Endothelial cell of umbilical vein (primary cell): Measurements from ENCODE around the gene LRRK2. TPM values are rescaled to one million over a fixed set of nuclear protein-coding genes. Genes with fewer than 3 reads are reported as not detected.

Source experiments
- BruUV-seq: library from RNA; stranded (reverse); fragments of 400-500 nt; replicated peaks from 2 replicates; lab custom pipeline; 2021; lab: Mats Ljungman, UMichigan
- CTCF ChIA-PET: fragments of 300-600, 350-600 bp; sonication (Branson Sonifier 250); formaldehyde crosslinking; loops from one replicate; lab custom pipeline; 2021; ENCODE audit warnings: antibody characterized with exemption, inconsistent platforms; lab: Charles Lee
- POLR2A ChIA-PET: fragments of 300-600, 350-600 bp; sonication (Branson Sonifier 250); formaldehyde crosslinking; loops from one replicate; lab custom pipeline; 2021; ENCODE audit warnings: antibody characterized with exemption, inconsistent platforms; lab: Charles Lee
- DNase-seq: peaks from one replicate; pipeline ENCODE4 v3.0.0-alpha.2; 2011; ENCODE audit warnings: low read depth, low spot score
- FAIRE-seq: peaks from 2 replicates; lab custom pipeline; 2011; peaks lifted over from hg19 to GRCh38; lab: Jason Lieb, UNC
- H2AFZ ChIP-seq: 2 replicates; pipeline ENCODE4 v1.6.0; 2012; ENCODE audit warnings: low read depth, low read length, control low read depth, inconsistent platforms
- H3K27ac ChIP-seq: 2 replicates; pipeline ENCODE4 v1.5.1; 2011; ENCODE audit warnings: low read depth, mild to moderate bottlenecking, control low read depth, low read length, moderate library complexity; ENCODE audit not compliant: insufficient read depth
- H3K27me3 ChIP-seq, 2 experiments: 2 replicates each; pipeline versions ENCODE4 v1.6.0 to v1.6.1; 2011; ENCODE audit warnings: low read length in 2 of 2, mixed read lengths in 1 of 2; ENCODE audit not compliant: control insufficient read depth in 2 of 2, insufficient read depth in 2 of 2
- H3K36me3 ChIP-seq, 2 experiments: 2 replicates in 1 of 2; 3 replicates in 1 of 2; pipeline ENCODE4 v1.5.1; 2011; ENCODE audit warnings: low read length in 2 of 2, mild to moderate bottlenecking in 1 of 2, moderate library complexity in 1 of 2; ENCODE audit not compliant: control insufficient read depth in 2 of 2, insufficient read depth in 2 of 2; ENCODE audit errors: extremely low read depth in 1 of 2
- H3K4me1 ChIP-seq: 3 replicates; pipeline ENCODE4 v1.5.1; 2011; ENCODE audit warnings: mild to moderate bottlenecking, low read length; ENCODE audit not compliant: control insufficient read depth, insufficient read depth; ENCODE audit errors: extremely low read depth
- H3K4me2 ChIP-seq: 2 replicates; pipeline ENCODE4 v1.6.1; 2011; ENCODE audit warnings: low read length, control low read depth, mixed read lengths; ENCODE audit not compliant: insufficient read depth
- H3K4me3 ChIP-seq, 3 experiments: fragments of 200-600 bp in 1 of 3; sonication (generic), shearing (Covaris generic) in 1 of 3; replicated peaks in 1 of 3; 2 replicates each; pipeline ENCODE4 v1.5.1; 2011 to 2016; ENCODE audit warnings: control low read depth in 3 of 3, low read length in 3 of 3, mild to moderate bottlenecking in 2 of 3, inconsistent platforms in 1 of 3, low read depth in 1 of 3, moderate library complexity in 1 of 3; ENCODE audit not compliant: insufficient read depth in 1 of 3
- H3K79me2 ChIP-seq: 2 replicates; pipeline ENCODE4 v1.6.0; 2012; ENCODE audit warnings: low read length, inconsistent platforms; ENCODE audit not compliant: control insufficient read depth, insufficient read depth
- H3K9ac ChIP-seq: replicated peaks from 2 replicates; pipeline ENCODE3; 2011; ENCODE audit warnings: low read length, control low read depth; ENCODE audit not compliant: insufficient read depth; ENCODE audit errors: extremely low read depth
- H3K9me1 ChIP-seq: replicated peaks from 3 replicates; pipeline ENCODE4 v1.6.0; 2011; ENCODE audit warnings: mild to moderate bottlenecking, low read length; ENCODE audit not compliant: control insufficient read depth, insufficient read depth; ENCODE audit errors: extremely low read depth
- H3K9me3 ChIP-seq: replicated peaks from 2 replicates; pipeline ENCODE4 v1.5.1; 2012; ENCODE audit warnings: low read length, inconsistent platforms; ENCODE audit not compliant: control insufficient read depth, insufficient read depth
- H4K20me1 ChIP-seq: replicated peaks from 2 replicates; pipeline ENCODE3; 2011; ENCODE audit warnings: mild to moderate bottlenecking, low read length; ENCODE audit not compliant: control insufficient read depth, insufficient read depth; ENCODE audit errors: extremely low read depth
- EZH2 ChIP-seq: IDR thresholded peaks from 2 replicates; pipeline ENCODE4 v1.6.1; 2012; ENCODE audit warnings: borderline replicate concordance, low read depth, mild to moderate bottlenecking, moderate library complexity, low read length, inconsistent platforms; ENCODE audit not compliant: severe bottlenecking
- FOS ChIP-seq: IDR thresholded peaks from 2 replicates; pipeline ENCODE4 v1.6.1; 2011; ENCODE audit warnings: mild to moderate bottlenecking, low read length, moderate library complexity, borderline replicate concordance; ENCODE audit not compliant: insufficient read depth
- GATA2 ChIP-seq: IDR thresholded peaks from 2 replicates; pipeline ENCODE4 v1.7.0; 2011; ENCODE audit warnings: low read depth, mild to moderate bottlenecking, moderate library complexity, mixed read lengths, low read length; ENCODE audit not compliant: insufficient read length, insufficient read depth
- JUN ChIP-seq: IDR thresholded peaks from 2 replicates; pipeline ENCODE4 v1.6.1; 2011; ENCODE audit warnings: borderline replicate concordance, low read depth; ENCODE audit not compliant: insufficient read length, insufficient read depth
- MAX ChIP-seq: IDR thresholded peaks from 2 replicates; pipeline ENCODE4 v1.6.1; 2011; ENCODE audit not compliant: insufficient read depth, insufficient read length
- MYC ChIP-seq: IDR thresholded peaks from one replicate; pipeline ENCODE4 v1.6.1; 2011; ENCODE audit warnings: mild to moderate bottlenecking, low read depth, low read length
- POLR2A ChIP-seq: IDR thresholded peaks from 2 replicates; pipeline ENCODE4 v1.6.1; 2012; ENCODE audit warnings: low read depth, mild to moderate bottlenecking, control low read depth, low read length
- POLR2AphosphoS5 ChIP-seq: IDR thresholded peaks from 2 replicates; pipeline ENCODE4 v1.6.1; 2012; ENCODE audit warnings: low read depth, mild to moderate bottlenecking, control low read depth, low read length, moderate library complexity; ENCODE audit not compliant: insufficient read depth
- dilution Hi-C: fragments of 300-500 bp; cut with MboI; formaldehyde crosslinking; loops from one replicate; pipeline ENCODE4 v1.15.0; 2019; ENCODE audit warnings: low sequenced_read_pairs; ENCODE audit not compliant: extremely low pct_ligation_motif_present
- intact Hi-C: fragments of 100-400 bp; cut with micrococcal nuclease; formaldehyde crosslinking; loops from one replicate; pipeline ENCODE4 v1.10.0; 2022
- polyA plus RNA-seq, 4 experiments: library from polyadenylated mRNA; depleted of rRNA in 3 of 4; stranded (reverse) in 3 of 4; unstranded in 1 of 4; fragments of >200 nt; gene quantifications; 2 replicates each; pipeline versions ENCODE4 v1.2.1 to v1.2.3, GENCODE V29; 2011 to 2012; ENCODE audit warnings: missing spikeins in 1 of 4
- total RNA-seq: library from RNA; stranded (reverse); gene quantifications from 2 replicates; pipeline ENCODE4 v1.2.3, GENCODE V29; 2021
- TF ChIP-seq, protein P1 (sequence below), 2 donors: IDR thresholded peaks; 1 replicate in 1 of 2; 2 replicates in 1 of 2; pipeline ENCODE4 v1.5.1; 2011; ENCODE audit warnings: low read length in 2 of 2, mild to moderate bottlenecking in 2 of 2, moderate library complexity in 2 of 2, control low read depth in 1 of 2, inconsistent platforms in 1 of 2, low read depth in 1 of 2; ENCODE audit not compliant: insufficient read depth in 1 of 2; ENCODE audit errors: extremely low read depth in 1 of 2

The LRRK2 gene
- total and polyA plus RNA-seq, 2 donors (not counting 3 experiments of a cell fraction or from before 2014, with no cell fraction given), result 0.26 to 2.2 TPM

GRCh38 chr12:40292788-40293429, 68.1 kb downstream of the LRRK2 start:
- Histone ChIP-seq H3K9me1 (no peaks in the 10 kb centered on the region), H3K36me3 (no peaks in the 10 kb centered on the region), H3K27ac (no peak overlapping the region), H3K4me1 (no peaks in the 10 kb centered on the region), H3K27me3 (no peaks in the 10 kb centered on the region), H2AFZ (no peak overlapping the region), H3K79me2 (no peaks in the 10 kb centered on the region), H3K9me3 (no peaks in the 10 kb centered on the region), H4K20me1 (no peaks in the 10 kb centered on the region), H3K4me3 (no peak overlapping the region), H3K4me2 (no peak overlapping the region), H3K9ac (no peak overlapping the region)
- DNase-seq (no peak), FAIRE-seq (no peak)
- POLR2A ChIA-PET, result no interaction called here
- BruUV-seq, result no TSS peak
- CTCF ChIA-PET, result interaction anchor here (1.3 kb wide), 1 partner anchor 23 kb away, joined by 3 read pairs; no protein-coding TSS in a partner anchor
- dilution Hi-C loops, result no loop called here
- TF ChIP-seq POLR2AphosphoS5, result no peak
- TF ChIP-seq, protein P1, sequence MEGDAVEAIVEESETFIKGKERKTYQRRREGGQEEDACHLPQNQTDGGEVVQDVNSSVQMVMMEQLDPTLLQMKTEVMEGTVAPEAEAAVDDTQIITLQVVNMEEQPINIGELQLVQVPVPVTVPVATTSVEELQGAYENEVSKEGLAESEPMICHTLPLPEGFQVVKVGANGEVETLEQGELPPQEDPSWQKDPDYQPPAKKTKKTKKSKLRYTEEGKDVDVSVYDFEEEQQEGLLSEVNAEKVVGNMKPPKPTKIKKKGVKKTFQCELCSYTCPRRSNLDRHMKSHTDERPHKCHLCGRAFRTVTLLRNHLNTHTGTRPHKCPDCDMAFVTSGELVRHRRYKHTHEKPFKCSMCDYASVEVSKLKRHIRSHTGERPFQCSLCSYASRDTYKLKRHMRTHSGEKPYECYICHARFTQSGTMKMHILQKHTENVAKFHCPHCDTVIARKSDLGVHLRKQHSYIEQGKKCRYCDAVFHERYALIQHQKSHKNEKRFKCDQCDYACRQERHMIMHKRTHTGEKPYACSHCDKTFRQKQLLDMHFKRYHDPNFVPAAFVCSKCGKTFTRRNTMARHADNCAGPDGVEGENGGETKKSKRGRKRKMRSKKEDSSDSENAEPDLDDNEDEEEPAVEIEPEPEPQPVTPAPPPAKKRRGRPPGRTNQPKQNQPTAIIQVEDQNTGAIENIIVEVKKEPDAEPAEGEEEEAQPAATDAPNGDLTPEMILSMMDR (IDR thresholded peaks at IDR 0.05; ENCODE audit: extremely low read depth in 1 of 2, insufficient read depth in 1 of 2, low read depth in 1 of 2, low read length in 2 of 2), result no peak
- TF ChIP-seq JUN, result no peak
- TF ChIP-seq EZH2, result no peak
- TF ChIP-seq GATA2, result no peak
- no peak for TF ChIP-seq MAX
- no peak for TF ChIP-seq MYC
- TF ChIP-seq FOS, result no peak
- no peak for TF ChIP-seq POLR2A
- intact Hi-C loops, result no loop called here
